M059J (cell line): ENCODE measurements around the gene FYN. TPM values are rescaled to one million over a fixed set of nuclear protein-coding genes. Genes with fewer than 3 reads are reported as not detected.
"Not testable (repeated sequence)": the region's sequence is repeated elsewhere in the genome, so short reads cannot be mapped to it uniquely, and the experiment has no call there.

Experiments
- DNase-seq: peaks from one replicate; pipeline ENCODE4 v3.0.0-alpha.2; 2012; ENCODE audit warnings: low read depth
- total RNA-seq: library from RNA; depleted of rRNA; stranded (reverse); fragments of >200 nt; shearing (Covaris generic); gene quantifications from 2 replicates; pipeline ENCODE4 v1.2.3, GENCODE V29; 2014

The FYN gene
- total RNA-seq, 1 experiment from 2014 or later = 63.4 TPM

DNA sequence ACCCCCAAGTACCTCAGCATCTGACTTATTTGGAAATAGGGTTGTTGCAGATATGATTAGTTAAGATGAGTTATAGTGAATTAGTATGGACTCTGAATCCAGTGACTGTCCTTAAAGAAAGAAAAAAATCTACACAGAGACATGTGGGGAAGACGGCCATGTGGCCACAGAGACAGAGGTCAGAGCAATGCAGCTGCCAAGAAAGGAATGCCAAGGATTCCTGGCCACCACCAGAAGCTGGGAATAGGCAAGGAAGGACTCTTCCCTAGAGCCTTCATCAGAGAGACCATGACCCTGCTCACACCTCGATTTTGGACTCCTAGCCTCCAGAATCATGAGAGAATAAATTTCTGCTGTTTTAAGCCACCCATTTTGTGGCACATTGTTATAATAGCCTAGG is 81.8 kb downstream of the FYN start:
- peak; percentile 81 for DNase-seq

DNA sequence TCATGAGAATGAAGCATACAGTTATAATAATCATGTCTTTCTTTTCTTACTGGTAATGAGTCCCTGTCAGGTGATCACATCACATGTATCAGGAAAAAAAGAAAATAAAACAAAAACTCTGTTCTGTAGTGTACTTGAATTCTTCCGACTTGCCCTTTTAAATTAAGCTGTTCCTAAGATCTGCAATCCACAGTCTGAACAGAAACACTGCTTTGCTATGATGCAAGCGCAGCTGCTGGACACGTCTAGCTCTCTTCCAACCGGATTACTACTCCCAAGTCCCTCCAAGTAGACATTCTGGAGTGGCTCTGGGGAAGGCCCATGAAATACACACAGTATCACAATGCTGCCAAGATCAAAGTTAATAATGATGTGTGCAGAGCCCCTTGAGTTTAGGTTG is 83.7 kb downstream of the FYN start:
- no peak for DNase-seq

DNA sequence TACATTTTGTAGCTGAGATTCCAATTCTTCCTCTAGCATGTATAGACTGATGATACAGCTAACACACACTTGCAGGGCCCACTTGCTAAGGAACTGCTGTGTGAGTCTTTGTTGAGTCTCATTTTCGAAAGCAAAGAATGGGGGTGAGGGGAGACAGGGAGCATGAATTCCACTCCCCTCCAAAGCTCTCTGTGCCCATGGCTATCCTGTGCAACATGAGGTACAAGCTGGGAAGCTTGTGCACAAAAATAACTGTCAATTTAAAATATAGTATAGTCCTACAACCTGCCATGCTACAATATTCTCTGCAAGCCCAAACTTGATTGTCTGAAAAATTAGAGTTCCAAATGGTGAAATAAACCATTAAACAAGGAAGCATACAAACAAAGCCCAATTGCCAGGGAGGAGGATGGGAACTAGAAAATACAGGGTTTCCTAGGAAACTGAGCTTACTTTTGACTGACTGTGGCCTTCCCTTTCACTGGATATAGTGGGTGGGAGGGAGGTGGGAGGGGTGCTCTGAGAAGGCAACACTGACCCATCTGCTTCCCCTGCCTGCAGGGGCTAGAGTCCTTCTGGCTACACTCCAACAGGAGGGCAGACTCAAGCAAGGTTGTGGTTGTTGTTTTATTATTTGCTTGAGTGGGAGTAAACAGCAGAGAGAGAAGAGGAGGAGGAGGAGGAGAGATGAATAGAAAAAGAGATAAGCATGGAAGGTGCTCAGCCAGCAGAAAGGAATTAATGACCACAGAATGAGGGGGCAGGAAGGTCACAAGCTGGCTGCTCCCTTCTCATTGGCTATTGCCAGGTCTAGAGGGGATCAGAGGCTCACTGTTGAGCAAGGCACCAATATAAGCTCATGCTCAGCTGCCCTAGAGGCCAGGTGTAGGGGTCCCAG is 84.6 kb downstream of the FYN start:
- DNase-seq = peak; percentile 50

DNA sequence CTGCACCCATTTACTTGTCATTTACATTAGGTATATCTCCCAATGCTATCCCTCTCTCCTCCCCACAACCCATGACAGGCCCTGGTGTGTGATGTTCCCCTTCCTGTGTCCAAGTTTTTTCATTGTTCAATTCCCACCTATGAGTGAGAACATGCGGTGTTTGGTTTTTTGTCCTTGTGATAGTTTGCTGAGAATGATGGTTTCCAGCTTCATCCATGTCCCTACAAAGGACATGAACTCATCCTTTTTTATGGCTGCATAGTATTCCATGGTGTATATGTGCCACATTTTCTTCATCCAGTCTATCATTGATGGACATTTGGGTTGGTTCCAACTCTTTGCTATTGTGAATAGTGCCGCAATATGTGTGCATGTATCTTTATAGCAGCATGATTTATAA is 87.1 kb downstream of the FYN start:
- not testable (repeated sequence) for DNase-seq

DNA sequence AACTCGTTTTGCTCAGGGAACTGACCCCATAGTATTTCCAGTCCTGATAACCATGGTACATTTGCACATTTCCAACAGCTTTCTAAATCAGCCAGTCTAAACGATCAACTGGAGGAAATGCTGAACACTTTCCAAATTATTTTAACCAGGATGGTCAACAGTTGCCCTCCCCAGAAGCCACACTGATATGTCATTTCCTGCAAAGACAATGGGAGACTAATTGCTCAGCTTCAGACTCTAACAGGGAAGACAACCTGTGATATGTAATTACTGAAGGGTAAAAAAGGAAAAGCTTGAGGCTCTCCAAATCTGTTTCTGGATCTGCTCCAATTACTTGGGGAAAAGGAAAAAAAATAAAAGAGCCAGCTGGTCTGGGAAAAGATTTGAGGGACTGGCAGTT is 88.8 kb downstream of the FYN start:
- peak; percentile 85 for DNase-seq

DNA sequence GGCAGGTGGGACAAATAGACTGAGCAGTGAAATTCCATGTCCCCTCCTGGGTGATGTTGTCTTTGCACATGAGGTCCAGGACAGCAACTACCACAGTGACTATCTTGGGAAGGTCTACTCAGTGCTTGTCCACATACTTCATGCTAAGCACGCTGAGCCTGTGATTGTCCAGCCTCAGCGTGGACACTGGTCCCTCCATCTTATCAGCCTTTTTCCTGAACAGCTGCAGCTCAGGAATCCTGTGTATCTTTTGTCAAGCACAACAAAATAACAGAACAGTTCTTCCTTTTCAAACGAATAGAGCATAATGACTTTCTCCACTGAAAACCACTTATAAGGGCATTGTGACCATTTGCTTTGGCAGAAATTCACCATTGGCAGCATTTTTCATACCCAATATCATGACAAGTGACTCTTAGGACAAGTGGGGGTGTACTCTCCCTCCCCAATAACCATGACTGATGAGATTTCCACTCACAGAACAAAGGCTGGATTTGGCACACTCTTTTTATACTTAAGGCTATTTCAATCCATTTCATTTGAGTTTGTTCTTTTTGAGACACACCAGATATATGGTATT is 90.3 kb downstream of the FYN start:
- no peak for DNase-seq

DNA sequence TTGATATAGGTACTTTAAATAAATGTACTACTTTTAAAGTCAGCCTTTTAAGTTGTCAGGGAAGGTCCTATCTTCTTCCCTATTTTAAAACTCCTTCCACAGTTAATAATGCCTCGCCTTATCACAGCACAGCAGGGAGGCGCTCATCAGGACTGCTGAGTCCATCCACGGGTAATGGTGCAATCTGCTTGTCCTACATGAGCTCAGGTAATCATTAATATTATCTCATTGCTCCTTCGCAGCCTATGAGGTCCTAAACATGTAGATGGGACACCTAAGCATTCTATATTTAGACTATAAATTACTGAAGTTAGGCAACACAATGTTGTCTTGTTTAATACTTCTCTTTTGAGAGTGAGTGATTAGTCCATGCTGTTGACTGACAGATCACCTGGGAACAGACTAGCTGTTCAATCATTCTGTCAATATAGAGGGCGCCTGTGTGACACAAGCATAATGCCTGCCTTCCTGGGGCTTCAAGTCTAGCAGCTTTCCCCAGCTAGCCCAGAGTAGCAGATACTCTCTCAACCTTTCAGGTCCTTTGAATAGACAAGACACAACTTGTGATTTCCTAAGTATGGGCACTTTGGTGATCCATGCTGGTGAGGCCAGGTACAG is 91.0 kb downstream of the FYN start:
- DNase-seq = no peak

DNA sequence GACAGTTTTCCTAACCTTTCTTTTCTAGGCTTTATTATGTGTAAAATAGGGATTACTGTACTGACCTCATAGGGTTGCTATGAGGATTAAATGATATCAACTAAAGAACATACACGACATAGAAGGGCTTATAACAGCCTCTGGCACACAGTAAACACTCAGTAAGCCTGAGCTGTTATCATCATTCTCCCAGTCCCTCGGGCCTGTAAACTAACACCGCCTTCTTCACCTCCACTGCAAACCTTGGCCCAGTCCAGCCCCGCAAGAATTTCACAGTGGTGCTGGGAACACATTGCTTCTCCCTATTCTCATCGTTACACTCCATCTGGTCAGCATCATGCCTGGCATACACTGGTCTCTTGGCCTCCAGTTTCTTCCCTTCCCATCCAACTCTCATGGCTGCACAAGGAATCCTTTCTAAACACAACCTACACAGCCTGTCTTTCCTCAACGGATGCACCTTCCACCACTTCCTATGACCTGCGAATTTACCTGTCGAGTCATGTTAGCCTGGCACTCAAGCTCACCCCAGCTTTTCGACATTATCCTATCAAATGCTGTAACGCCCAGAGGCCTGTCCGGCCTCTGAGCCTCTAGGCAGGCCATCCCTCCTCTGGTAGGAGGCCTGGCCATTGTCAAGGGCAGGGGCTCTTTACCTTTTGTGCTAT is 92.1 kb downstream of the FYN start:
- DNase-seq = peak; percentile 19

DNA sequence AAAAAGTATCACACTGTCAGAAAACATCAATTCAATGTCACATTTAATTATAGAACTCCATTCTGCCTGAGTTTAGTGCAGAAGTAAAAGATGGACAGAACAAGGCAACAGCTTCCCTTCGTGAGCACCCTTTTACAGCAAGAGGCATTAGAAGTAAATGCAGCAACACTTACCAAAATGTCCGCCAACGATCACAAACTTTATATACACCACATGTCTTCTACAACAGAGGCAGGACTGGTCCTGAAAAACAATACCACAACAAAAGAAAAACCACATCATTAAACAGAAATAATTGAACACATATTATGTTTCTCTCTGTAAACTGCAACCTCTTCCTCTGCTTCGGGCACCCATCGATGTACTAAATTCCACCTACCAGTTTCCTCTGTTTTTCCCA is 92.9 kb downstream of the FYN start:
- no peak for DNase-seq

DNA sequence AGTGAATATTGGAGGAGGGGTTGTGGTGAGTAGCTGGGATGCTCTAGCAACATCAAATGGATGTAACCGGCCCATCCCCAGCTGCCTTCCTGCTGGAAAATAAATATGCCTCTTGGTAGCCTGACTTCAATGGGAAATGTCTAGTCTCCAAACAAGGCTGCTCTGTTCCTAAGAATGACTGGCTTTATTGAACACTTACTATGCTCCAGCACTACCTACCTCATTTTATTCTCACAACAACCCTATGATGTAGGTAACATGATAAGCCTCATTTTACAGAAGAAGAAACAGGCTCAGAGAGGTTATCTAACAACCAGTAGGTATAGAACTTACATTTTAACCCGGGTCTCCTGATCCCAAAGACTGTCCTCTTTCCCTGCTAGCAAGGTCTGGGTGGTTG is 93.6 kb downstream of the FYN start:
- no peak for DNase-seq

DNA sequence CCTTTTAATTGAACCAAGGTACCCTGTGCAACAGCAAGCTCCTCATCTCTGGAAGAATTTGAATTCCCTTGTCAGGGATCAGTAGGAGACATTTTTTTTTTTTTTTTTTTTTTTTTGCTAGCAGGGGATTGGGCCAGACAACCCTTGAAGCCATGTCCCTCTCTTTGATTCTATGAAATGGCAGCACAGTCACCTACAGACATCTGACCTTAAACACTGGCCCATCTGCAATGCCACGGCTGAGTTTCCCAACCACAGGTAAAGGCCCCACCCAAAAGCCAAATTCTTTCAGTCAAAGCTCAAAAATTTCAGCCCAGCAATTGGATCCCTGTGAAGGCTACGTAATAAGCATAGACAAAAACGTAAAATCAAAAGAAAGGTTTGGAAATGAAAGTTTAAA is 94.2 kb downstream of the FYN start:
- DNase-seq = no peak

DNA sequence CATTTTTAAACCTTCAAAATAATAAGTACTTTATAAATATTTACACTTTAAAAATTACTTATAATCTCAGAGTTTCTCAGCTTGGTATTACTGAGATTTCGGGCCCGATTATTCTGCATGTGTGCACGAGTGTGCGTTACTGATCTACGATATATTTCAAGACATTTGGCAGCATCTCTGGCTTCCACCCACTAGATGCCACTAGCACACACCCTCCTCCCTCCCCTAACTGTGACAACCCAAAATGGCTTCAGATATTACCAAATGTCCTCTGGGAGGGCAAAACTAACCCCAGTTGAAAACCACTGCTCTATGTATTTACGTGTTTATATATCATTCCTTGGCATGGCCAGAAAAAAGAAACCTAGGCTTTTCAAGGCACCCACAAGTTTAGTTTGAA is 95.9 kb downstream of the FYN start:
- no peak for DNase-seq

DNA sequence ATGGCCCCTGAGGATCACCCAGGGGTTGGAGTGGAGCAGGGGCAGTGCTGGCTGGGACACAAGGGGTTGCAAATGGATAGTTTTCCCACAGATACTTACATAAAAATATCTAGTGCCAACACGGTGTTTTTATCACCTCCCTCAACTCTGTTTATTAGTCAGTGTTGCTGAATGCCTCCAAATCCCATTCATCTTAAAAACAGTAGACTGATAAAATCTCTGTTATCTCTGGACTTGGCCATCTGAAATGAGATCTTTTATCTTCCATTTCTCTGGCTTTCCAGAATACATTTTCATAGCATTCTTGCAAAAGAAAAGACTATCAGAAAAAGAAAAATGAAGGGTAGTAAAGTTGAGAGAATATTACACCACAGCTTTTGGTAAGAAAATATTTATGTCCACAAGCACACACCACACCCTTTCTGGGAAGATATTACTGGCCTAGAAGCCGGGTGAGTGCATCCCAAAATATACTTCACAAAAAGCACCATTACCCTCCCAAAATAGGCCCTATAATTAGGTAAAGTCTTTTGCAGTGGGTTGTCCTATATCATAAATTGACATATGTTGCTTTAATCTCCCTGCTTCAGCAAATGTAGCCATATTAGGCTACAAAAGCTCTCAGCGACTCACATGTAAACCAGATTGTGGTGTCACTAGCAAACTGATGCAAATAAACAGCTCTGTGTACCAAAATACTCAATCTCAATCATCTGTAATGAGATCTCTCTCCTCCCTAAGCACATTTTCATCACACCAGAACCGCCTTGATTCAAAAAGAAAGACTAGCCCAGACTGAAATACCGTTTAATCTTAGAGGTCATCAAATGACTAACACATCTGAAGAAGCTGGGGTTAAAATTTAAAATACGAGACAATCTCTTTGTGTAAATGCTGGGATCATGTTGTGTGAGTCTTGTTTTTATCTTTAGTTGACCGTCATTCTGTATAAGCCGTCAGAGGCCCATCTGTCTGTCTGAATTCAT is 96.7 kb downstream of the FYN start:
- DNase-seq = peak; percentile 20

DNA sequence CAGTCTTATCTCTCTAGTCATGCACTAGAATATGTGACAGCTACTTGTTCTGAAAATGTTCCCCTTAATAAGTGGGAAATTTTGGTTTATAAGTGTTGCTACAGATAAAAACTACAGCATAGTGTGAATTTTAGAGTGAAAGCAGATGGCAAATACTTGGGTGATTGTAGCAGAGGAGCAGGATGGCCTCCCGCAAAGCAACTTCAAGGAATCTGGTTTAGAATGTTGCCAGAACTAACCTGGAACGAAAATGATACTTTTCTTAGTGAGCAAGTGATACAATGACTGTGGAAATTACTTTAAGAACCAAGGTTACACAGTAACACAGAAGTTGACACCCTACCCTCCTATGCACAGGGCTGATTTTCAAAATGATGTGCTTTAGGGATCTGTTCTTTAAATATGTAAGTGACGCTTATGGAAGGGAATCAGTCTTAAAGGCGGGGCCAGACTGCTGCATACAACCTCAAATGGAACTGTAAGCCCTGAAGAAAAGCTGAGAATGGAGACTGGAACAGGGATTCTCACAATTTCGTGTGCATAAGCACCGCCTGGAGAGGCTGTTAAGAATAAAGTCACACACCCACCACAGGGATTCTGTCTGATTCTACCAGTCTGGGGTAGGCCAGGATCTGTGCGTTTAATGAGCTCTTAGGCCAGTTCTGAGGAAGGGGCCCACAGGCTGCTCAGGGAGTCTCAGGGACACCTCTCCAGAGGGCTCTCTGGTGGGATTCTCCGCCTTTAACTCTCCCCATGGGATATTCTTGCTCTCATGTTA is 97.9 kb downstream of the FYN start:
- no peak for DNase-seq

DNA sequence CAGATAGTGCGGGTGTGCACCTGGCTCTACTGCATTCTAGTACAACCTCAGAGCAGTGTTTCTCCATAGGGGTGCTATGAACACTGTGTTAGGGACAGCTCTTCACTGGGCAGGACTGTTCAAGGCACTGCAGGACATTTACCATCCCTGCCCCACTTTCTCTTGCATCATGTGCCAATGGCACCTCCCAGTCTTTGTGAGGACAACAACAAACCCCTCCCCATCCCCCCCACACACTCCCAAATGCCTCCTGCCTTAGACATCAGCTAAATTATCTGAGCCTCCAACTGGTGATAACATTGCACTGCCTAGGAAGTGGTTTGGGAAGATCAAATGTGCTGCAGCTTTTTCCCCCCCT is 98.9 kb downstream of the FYN start:
- peak; percentile 39 for DNase-seq

DNA sequence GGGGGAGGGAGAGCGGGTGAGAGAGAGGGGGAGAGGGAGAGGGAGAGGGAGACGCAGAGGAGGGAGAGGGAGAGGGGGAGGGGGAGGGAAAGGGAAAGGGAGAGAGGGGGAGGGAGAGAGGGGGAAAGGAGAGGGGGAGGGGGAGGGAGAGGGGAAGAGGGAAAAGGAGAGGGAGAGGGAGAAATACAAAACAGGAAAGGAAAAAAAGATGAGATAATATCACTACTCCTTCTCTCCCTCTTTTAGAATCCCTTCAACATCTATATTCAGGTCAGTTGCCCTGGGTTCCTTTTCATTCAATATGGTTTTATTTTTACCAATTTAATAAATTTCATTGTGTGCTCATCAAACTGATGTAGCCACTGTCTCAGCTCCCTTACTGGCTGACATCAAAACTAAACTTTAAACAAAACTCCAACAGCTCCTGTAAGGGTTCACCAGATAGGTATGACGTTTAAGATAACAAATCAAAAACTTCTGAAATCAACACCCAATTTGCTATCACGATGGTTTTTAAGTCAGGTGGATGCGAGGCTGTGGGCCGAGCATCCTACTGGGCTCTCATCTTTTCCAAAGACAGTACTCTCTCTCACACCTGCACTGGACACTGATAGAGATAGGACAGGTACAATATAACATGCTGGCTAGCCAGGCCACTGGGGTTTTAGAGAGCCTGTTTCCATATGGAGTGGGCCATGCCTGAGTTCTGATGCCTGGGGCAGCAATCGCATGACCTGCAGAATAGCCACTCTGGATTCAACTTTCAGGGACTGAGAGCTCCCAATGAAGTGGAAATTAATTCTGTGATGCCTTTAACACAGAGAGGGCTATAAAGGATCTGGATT is 99.5 kb downstream of the FYN start:
- DNase-seq = no peak

DNA sequence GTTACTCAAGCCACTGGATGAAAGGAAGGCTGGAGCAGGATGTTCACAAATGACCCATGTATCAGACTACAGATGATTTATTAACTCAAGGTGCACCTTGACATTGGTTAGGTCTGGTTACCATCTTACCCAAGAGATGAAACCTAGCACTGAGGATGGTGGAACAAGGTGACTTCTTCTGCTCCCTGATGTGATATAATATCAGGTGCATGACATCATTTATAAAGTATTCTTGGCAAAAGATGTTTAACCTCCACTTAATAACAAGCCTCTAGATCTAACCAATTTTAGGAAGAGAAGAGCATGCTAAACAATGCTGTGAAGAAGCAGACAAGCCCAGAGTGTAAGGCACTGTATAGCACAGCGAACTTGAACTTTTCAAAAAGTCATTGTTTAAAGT is 100.9 kb downstream of the FYN start:
- DNase-seq = no peak

DNA sequence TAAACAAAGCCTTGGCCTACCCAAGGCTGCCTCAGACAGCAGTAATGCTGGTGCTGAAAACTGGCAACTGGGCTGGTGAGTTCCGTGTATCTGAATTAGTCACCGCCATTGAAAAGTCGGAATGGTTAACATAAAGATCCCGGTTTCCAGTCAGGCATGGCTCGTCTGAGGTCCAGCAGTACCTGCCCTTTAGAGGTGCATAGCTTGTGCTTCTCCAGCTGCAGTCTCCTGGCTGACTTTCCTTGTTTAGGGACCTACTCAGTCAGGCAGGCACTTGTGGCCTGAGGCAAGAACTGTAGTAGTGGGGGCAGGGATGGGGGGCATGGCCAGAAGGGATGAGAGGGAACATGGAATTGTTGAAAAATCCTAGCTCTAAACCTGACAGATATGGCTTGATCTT is 101.6 kb downstream of the FYN start:
- DNase-seq = no peak

DNA sequence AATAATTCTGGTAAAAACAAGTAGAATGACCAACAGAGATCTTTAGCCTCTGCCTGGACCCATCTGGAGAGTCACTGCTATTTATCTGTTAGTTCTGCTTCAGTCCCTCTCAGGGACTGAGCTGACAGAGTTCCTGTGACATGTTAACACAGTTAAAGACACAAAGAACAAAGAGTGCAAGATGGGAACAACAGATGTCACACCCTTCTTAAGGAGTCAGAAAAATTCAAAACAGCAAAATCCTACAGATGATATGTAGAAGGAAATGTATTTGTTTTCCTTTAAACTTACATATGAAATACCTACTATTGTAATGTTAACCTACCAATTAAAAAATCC is 102.2 kb downstream of the FYN start:
- no peak for DNase-seq
